Pulmonary artery endothelial cell (primary cell): ENCODE data around the gene SULT1A3. TPM values are rescaled to one million over a fixed set of nuclear protein-coding genes. Genes with fewer than 3 reads are reported as not detected.
"Not testable (repeated sequence)": the region's sequence is repeated elsewhere in the genome, so short reads cannot be mapped to it uniquely, and the experiment has no call there.

Experiments used
- DNase-seq: peaks from one replicate; pipeline ENCODE4 v3.0.0-alpha.2; 2011; ENCODE audit warnings: low read depth, low spot score
- total RNA-seq: library from RNA; depleted of rRNA; stranded (reverse); fragments of >200 nt; gene quantifications from 2 replicates; pipeline ENCODE4 v1.2.3, GENCODE V29; 2014

The SULT1A3 gene
- 1.6 and 2.5 TPM in 2 replicates for total RNA-seq

- not testable (repeated sequence) for DNase-seq
These were observed at the start of gene SULT1A3 for GRCh38 chr16:30199049-30199448. Gene SULT1A3, plus strand, starts transcription at chr16:30199255. Its CDS starts 1,474 bp downstream, at chr16:30200729.

GRCh38 chr16:30151091-30151490 lies 48.0 kb upstream of the SULT1A3 start:
- no peak for DNase-seq

- DNase-seq = no peak
These were observed 46.5 kb upstream of the SULT1A3 start for GRCh38 chr16:30152517-30152916.

- DNase-seq = no peak
These were observed 43.9 kb upstream of the SULT1A3 start for GRCh38 chr16:30155188-30155587.

GRCh38 chr16:30157214-30157613 lies 41.8 kb upstream of the SULT1A3 start:
- DNase-seq = no peak

GRCh38 chr16:30163538-30163937 lies 35.5 kb upstream of the SULT1A3 start:
- no peak for DNase-seq

- no peak for DNase-seq
These were observed 32.7 kb upstream of the SULT1A3 start for GRCh38 chr16:30166202-30166902.

- DNase-seq = not testable (repeated sequence)
These were observed 30.3 kb upstream of the SULT1A3 start for GRCh38 chr16:30168746-30169145.

GRCh38 chr16:30169416-30169815 lies 29.6 kb upstream of the SULT1A3 start:
- not testable (repeated sequence) for DNase-seq

- DNase-seq = not testable (repeated sequence)
These were observed 28.9 kb upstream of the SULT1A3 start for GRCh38 chr16:30170145-30170544.

GRCh38 chr16:30173054-30173453 lies 26.0 kb upstream of the SULT1A3 start:
- DNase-seq = no peak

- DNase-seq = not testable (repeated sequence)
These were observed 22.2 kb upstream of the SULT1A3 start for GRCh38 chr16:30176876-30177275.

- no peak for DNase-seq
These were observed 19.9 kb upstream of the SULT1A3 start for GRCh38 chr16:30179195-30179594.

- DNase-seq = no peak
These were observed 19.1 kb upstream of the SULT1A3 start for GRCh38 chr16:30179931-30180330.

- no peak for DNase-seq
These were observed 18.3 kb upstream of the SULT1A3 start for GRCh38 chr16:30180741-30181140.

GRCh38 chr16:30183233-30184095 lies 15.6 kb upstream of the SULT1A3 start, which contains the start of gene CORO1A:
Gene CORO1A, plus strand, starts transcription at chr16:30183602. Its CDS starts 1,608 bp downstream, at chr16:30185210.
- no peak for DNase-seq

- no peak for DNase-seq
These were observed 14.8 kb upstream of the SULT1A3 start for GRCh38 chr16:30184096-30184890.

GRCh38 chr16:30184891-30185682 lies 14.0 kb upstream of the SULT1A3 start:
- no peak for DNase-seq

- no peak for DNase-seq
These were observed 13.2 kb upstream of the SULT1A3 start for GRCh38 chr16:30185683-30186421.

- DNase-seq = no peak
These were observed 12.6 kb upstream of the SULT1A3 start for GRCh38 chr16:30186444-30186781.
